Right forelimb (tissue), 1 donor: ENCODE results near the gene MTREX.
"Not testable (repeated sequence)": the region's sequence is repeated elsewhere in the genome, so short reads cannot be mapped to it uniquely, and the experiment has no call there.

Source experiments
- DNase-seq: peaks from one replicate; pipeline ENCODE4 v3.0.0-alpha.2; 2018

The MTREX gene

GRCh38 chr5:55307383-55308253 lies at the start of gene MTREX, which contains the start of gene DHX29:
TSS of gene MTREX (plus strand) at chr5:55307989. CDS start at chr5:55308014, 25 bp downstream.
TSS of gene DHX29 (minus strand) at chr5:55307694. CDS start at chr5:55307573, 121 bp downstream.
- DNase-seq: peak; percentile 96

GRCh38 chr5:55258339-55258738 lies 49.5 kb upstream of the MTREX start:
- no peak for DNase-seq

GRCh38 chr5:55276771-55277170 lies 31.0 kb upstream of the MTREX start:
- no peak for DNase-seq

- DNase-seq: no peak
These were observed 29.0 kb upstream of the MTREX start for GRCh38 chr5:55278778-55279177.

- DNase-seq: no peak
These were observed 21.3 kb upstream of the MTREX start for GRCh38 chr5:55286411-55286933.

GRCh38 chr5:55289808-55290207 lies 18.0 kb upstream of the MTREX start:
- DNase-seq: no peak

GRCh38 chr5:55290991-55291390 lies 16.8 kb upstream of the MTREX start:
- no peak for DNase-seq

GRCh38 chr5:55294935-55295334 lies 12.9 kb upstream of the MTREX start:
- no peak for DNase-seq

GRCh38 chr5:55300890-55301289 lies 6.9 kb upstream of the MTREX start:
- DNase-seq: no peak

- DNase-seq: no peak
These were observed 4.5 kb upstream of the MTREX start for GRCh38 chr5:55303238-55303690.

GRCh38 chr5:55304584-55304983 lies 3.2 kb upstream of the MTREX start:
- DNase-seq: no peak

- DNase-seq: no peak
These were observed 2.4 kb upstream of the MTREX start for GRCh38 chr5:55305345-55305744.

- DNase-seq: no peak
These were observed 977 bp upstream of the MTREX start for GRCh38 chr5:55306641-55307382.

- no peak for DNase-seq
These were observed 556 bp downstream of the MTREX start for GRCh38 chr5:55308254-55308836.

GRCh38 chr5:55313870-55314617 lies 6.3 kb downstream of the MTREX start:
- no peak for DNase-seq

- no peak for DNase-seq
These were observed 8.5 kb downstream of the MTREX start for GRCh38 chr5:55316289-55316688.

GRCh38 chr5:55316837-55317236 lies 9.0 kb downstream of the MTREX start:
- no peak for DNase-seq

GRCh38 chr5:55318237-55318636 lies 10.4 kb downstream of the MTREX start:
- not testable (repeated sequence) for DNase-seq

GRCh38 chr5:55319491-55319890 lies 11.7 kb downstream of the MTREX start:
- DNase-seq: no peak

GRCh38 chr5:55320571-55320970 lies 12.8 kb downstream of the MTREX start:
- no peak for DNase-seq

GRCh38 chr5:55324006-55324405 lies 16.2 kb downstream of the MTREX start:
- DNase-seq: no peak

GRCh38 chr5:55324815-55325418 lies 17.1 kb downstream of the MTREX start:
- no peak for DNase-seq
